Peyer's patch (tissue), 4 donors: ENCODE results near the gene SPACA5.

ENCODE experiments used
- POLR2A ChIP-seq, 2 donors: fragments of 450-650 bp; IDR thresholded peaks; one replicate each; pipeline ENCODE4 v1.5.1; 2017; ENCODE audit warnings: antibody characterized with exemption in 2 of 2, mild to moderate bottlenecking in 2 of 2, moderate library complexity in 2 of 2
- TF ChIP-seq, protein P1 (sequence below), 6 experiments: fragments of 450-650 bp in 4 of 6; fragments of 200-600 bp in 2 of 6; sonication (generic) in 1 of 6; IDR thresholded peaks; one replicate each; pipeline ENCODE4 v1.5.1; 2017 to 2019; ENCODE audit warnings: antibody characterized with exemption in 6 of 6, mild to moderate bottlenecking in 3 of 6, moderate library complexity in 1 of 6

DNA sequence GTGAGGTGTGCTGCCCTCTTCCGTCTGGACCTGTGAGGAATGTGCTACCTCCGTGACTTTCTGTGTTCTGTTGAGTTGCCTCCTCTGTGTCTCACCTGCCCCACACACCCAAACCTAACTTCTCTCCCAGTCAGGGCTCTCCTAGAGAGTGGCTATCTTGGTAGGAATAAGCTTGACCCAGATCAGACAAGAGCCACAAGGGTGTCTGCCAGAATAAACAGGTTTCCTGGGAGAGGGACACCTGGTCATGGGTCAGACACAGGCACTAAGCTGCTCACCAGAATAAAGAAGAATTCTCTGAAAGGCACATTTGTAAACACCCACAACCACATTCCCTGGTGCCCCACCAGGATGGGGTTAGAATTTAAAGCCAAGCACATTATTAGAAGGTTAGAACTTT is 14.1 kb upstream of the SPACA5 start:
- TF ChIP-seq, protein P1, sequence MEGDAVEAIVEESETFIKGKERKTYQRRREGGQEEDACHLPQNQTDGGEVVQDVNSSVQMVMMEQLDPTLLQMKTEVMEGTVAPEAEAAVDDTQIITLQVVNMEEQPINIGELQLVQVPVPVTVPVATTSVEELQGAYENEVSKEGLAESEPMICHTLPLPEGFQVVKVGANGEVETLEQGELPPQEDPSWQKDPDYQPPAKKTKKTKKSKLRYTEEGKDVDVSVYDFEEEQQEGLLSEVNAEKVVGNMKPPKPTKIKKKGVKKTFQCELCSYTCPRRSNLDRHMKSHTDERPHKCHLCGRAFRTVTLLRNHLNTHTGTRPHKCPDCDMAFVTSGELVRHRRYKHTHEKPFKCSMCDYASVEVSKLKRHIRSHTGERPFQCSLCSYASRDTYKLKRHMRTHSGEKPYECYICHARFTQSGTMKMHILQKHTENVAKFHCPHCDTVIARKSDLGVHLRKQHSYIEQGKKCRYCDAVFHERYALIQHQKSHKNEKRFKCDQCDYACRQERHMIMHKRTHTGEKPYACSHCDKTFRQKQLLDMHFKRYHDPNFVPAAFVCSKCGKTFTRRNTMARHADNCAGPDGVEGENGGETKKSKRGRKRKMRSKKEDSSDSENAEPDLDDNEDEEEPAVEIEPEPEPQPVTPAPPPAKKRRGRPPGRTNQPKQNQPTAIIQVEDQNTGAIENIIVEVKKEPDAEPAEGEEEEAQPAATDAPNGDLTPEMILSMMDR (IDR thresholded peaks at IDR 0.05), result no peak
- no peak for TF ChIP-seq POLR2A (IDR thresholded peaks at IDR 0.05)
